RWPE2 (cell line): Measurements from ENCODE around the gene ACTA2.

Experiments
- ATAC-seq: fragments of 200-7000 bp; cut with Tn5 transposase; 3 replicates; pipeline ENCODE4 v1.9.1; 2021; ENCODE audit warnings: low read depth
- DNase-seq: peaks from one replicate; pipeline ENCODE4 v3.0.0-alpha.2; 2020; ENCODE audit warnings: low spot score
- H3K27ac ChIP-seq: fragments of 450-650 bp; 2 replicates; pipeline ENCODE4 v1.5.1; 2017; ENCODE audit warnings: mild to moderate bottlenecking; ENCODE audit not compliant: poor library complexity, severe bottlenecking
- H3K27me3 ChIP-seq: fragments of 250-450 bp; sonication (Bioruptor Pico); 2 replicates; pipeline ENCODE4 v1.5.1; 2021; ENCODE audit warnings: mild to moderate bottlenecking, moderate library complexity; ENCODE audit not compliant: insufficient read depth, poor library complexity, severe bottlenecking
- H3K36me3 ChIP-seq: fragments of 250-450 bp; sonication (Bioruptor Pico); 2 replicates; pipeline ENCODE4 v1.5.1; 2020; ENCODE audit warnings: low read depth, mild to moderate bottlenecking, moderate library complexity
- H3K4me1 ChIP-seq: fragments of 250-450 bp; sonication (Bioruptor Pico); 2 replicates; pipeline ENCODE4 v1.5.1; 2021; ENCODE audit warnings: mild to moderate bottlenecking, moderate library complexity; ENCODE audit not compliant: insufficient read depth, poor library complexity, severe bottlenecking
- H3K4me3 ChIP-seq: fragments of 250-450 bp; sonication (Bioruptor Pico); 2 replicates; pipeline ENCODE4 v1.5.1; 2021; ENCODE audit warnings: mild to moderate bottlenecking, moderate library complexity; ENCODE audit not compliant: severe bottlenecking
- H3K9me3 ChIP-seq: fragments of 250-450 bp; sonication (Bioruptor Pico); 2 replicates; pipeline ENCODE4 v1.5.1; 2021; ENCODE audit warnings: mild to moderate bottlenecking, moderate library complexity; ENCODE audit not compliant: severe bottlenecking
- CTCF ChIP-seq: fragments of 450-650 bp; IDR thresholded peaks from one replicate; pipeline ENCODE4 v1.5.1; 2017; ENCODE audit warnings: mild to moderate bottlenecking, moderate library complexity; ENCODE audit not compliant: poor library complexity, severe bottlenecking

The ACTA2 gene

GRCh38 chr10:88958721-88959120 is 6.1 kb upstream of the ACTA2 start:
- no peak for TF ChIP-seq CTCF
- H3K4me1 ChIP-seq = no peaks in the 10 kb centered on the region
- H3K9me3 ChIP-seq = no peaks in the 10 kb centered on the region
- no peaks in the 10 kb centered on the region for H3K27me3 ChIP-seq
- H3K4me3 ChIP-seq = no peak overlapping the region
- H3K36me3 ChIP-seq = no peaks in the 10 kb centered on the region
- DNase-seq (no peak), ATAC-seq (no peak)
- H3K27ac ChIP-seq = no peak overlapping the region

GRCh38 chr10:88957381-88957780 is 4.8 kb upstream of the ACTA2 start:
- DNase-seq (no peak), ATAC-seq (no peak)
- H3K27me3 ChIP-seq = no peaks in the 10 kb centered on the region
- no peaks in the 10 kb centered on the region for H3K4me1 ChIP-seq
- no peak for TF ChIP-seq CTCF
- H3K27ac ChIP-seq = no peak overlapping the region
- H3K36me3 ChIP-seq = no peaks in the 10 kb centered on the region
- H3K9me3 ChIP-seq = no peaks in the 10 kb centered on the region
- no peak overlapping the region for H3K4me3 ChIP-seq

- ATAC-seq = no peak
- no peaks in the 10 kb centered on the region for H3K27me3 ChIP-seq
- no peak overlapping the region for H3K4me3 ChIP-seq
- H3K9me3 ChIP-seq = no peaks in the 10 kb centered on the region
- H3K4me1 ChIP-seq = no peaks in the 10 kb centered on the region
- no peaks in the 10 kb centered on the region for H3K36me3 ChIP-seq
- no peak overlapping the region for H3K27ac ChIP-seq
- no peak for TF ChIP-seq CTCF
- DNase-seq = no peak
Observed at GRCh38 chr10:88954458-88955083, 2.0 kb upstream of the ACTA2 start.

GRCh38 chr10:88953662-88954061 is 1.1 kb upstream of the ACTA2 start:
- DNase-seq = no peak
- Histone ChIP-seq H3K27ac (no peak overlapping the region), H3K4me3 (no peak overlapping the region), H3K36me3 (no peaks in the 10 kb centered on the region), H3K27me3 (no peaks in the 10 kb centered on the region), H3K9me3 (no peaks in the 10 kb centered on the region), H3K4me1 (no peaks in the 10 kb centered on the region)
- ATAC-seq = no peak
- TF ChIP-seq CTCF = no peak
